Forelimb muscle (tissue), 1 donor: Measurements from ENCODE around the gene PPP1R12C. TPM values are rescaled to one million over a fixed set of nuclear protein-coding genes. Genes with fewer than 3 reads are reported as not detected.

ENCODE experiments used
- DNase-seq: peaks from one replicate; pipeline ENCODE4 v3.0.0-alpha.2; 2013; ENCODE audit warnings: low read depth
- polyA plus RNA-seq: library from polyadenylated mRNA; unstranded; fragments of 120-200 nt; gene quantifications from one replicate; pipeline ENCODE4 v1.2.1, GENCODE V29; 2013; ENCODE audit not compliant: insufficient read length

The PPP1R12C gene
- polyA plus RNA-seq, 1 donor: 78.0 TPM

DNA sequence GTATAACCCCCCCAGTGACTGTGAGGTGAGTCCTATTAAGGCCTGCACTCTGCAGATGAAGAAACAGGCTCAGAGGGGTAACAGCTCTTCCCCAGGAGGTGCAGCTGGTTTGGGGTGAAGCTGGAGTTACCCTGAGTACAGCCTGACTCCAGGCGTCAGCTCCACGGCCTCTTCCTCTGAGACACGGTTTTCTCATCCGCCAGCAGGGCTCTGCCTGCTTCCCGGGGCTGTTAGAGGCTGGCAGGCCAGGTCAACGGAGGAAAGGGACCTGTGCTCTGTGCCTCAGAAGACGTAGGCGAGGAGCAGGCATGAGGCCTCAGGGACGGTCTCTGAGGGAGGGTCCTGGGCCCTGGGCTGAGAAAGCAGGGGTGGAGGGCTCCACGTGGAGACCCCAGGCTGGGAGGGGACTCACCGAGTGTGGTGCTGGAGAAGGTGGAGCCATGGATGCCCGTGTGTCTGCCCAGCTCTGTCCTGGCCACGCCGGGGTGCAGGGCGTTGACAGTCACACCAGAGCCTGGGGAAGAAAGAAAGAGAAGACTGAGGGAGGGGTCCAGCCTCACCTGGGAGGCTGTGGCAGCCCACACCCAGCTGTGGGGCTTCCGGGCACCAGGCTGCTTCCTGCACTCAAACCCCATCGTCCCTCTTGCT is 70.3 kb downstream of the PPP1R12C start:
- DNase-seq: no peak

GRCh38 chr19:55044771-55045716 is 72.4 kb downstream of the PPP1R12C start:
- no peak for DNase-seq

DNA sequence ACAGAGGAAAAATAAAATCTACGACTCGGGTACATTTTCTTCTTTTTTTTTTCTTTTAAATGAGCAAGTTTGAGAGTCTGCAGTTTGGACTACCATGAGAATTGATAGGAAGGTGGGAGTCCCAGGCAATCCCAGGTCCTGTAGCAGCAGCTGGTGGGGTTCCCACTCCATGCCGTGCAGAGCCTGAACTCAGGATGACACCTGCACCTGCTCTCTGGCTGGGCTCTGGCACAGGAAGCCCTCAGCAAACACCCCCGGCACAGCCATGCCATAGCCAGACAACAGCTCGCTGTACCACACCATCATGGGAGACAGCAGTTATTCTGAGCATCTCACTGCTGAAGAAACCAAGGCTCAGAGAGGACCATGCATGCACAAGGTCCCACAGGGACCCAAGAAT is 73.2 kb downstream of the PPP1R12C start:
- DNase-seq: no peak

DNA sequence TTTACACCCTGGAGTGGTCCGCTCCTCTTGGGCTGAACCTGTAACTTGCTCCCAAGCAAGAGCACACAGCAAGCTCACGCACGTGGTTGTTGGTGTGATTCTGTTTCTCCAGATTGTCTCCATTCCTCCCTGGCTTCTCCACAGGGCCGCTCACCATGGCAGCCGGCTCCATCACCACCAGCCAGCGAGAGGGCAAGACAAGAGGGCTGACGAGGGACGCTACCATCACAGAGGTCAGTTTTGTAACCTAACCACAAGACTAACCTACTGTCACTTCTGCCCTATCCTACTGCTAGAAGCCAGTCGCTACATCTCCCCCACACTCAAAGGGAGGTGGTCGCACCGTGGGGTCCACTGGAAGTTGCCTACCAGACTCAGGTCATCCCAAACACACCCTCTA is 74.7 kb downstream of the PPP1R12C start:
- DNase-seq: no peak

DNA sequence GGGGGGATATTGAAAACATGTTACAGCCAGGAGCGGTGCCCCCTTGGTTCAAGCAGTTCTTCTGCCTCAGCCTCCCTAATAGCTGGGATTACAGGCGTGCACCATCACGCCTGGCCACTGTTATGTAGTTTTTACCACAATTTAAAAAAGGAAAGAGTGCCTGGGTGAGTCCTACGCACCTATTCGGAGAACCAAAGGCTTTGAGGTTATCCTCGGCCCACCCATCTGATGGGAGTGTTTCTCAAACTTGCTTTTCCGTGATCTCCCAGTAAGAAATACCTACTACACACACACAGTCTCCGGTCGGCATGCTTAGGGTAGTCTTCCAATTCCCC is 75.1 kb downstream of the PPP1R12C start:
- no peak for DNase-seq

- DNase-seq: no peak
These were observed 75.7 kb downstream of the PPP1R12C start for GRCh38 chr19:55041627-55042343.

DNA sequence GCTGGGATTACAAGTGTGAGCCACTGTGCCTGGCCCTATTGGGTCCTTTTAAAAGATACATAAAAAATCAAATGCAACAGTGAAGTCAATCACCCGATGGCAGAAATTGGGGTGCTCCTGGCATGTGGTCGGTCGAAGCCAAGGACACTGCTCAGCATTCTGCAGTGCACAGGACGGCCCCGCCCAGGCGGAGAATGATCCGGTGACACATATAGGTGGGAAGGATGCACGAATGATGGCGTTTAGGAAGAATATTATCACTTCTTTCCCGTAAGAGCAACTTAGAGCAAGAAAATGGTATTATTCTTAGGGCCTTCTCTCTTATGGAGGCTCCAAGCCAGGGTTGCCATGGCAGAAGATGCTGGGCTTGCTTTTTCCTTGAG is 76.2 kb downstream of the PPP1R12C start:
- DNase-seq: no peak

Other genes with a start within 250 kb of the PPP1R12C start
- gene FCAR, start 243.4 kb downstream of the PPP1R12C start, polyA plus RNA-seq: 0.34 TPM
- 0.53 TPM for gene NCR1, start 211.5 kb downstream of the PPP1R12C start, polyA plus RNA-seq
- not detected for gene NLRP7, start 170.1 kb downstream of the PPP1R12C start, polyA plus RNA-seq
- 1.2 TPM for gene NLRP2, start 151.3 kb downstream of the PPP1R12C start, polyA plus RNA-seq
- gene GP6, start 79.4 kb downstream of the PPP1R12C start, polyA plus RNA-seq: 0.14 TPM
- gene RDH13, start 54.5 kb downstream of the PPP1R12C start, polyA plus RNA-seq: 14.6 TPM
- gene EPS8L1, start 41.8 kb downstream of the PPP1R12C start, polyA plus RNA-seq: 3.4 TPM
- 742 TPM for gene TNNT1, start 31.6 kb upstream of the PPP1R12C start, polyA plus RNA-seq
- gene TNNI3, start 40.1 kb upstream of the PPP1R12C start, polyA plus RNA-seq: 3.2 TPM
- gene DNAAF3, start 49.0 kb upstream of the PPP1R12C start, polyA plus RNA-seq: 0.92 TPM
- not detected for gene SYT5, start 62.7 kb upstream of the PPP1R12C start, polyA plus RNA-seq
- 0.11 TPM for gene PTPRH, start 91.9 kb upstream of the PPP1R12C start, polyA plus RNA-seq
- 2.8 TPM for gene TMEM86B, start 111.1 kb upstream of the PPP1R12C start, polyA plus RNA-seq
- gene PPP6R1, start 141.4 kb upstream of the PPP1R12C start, polyA plus RNA-seq: 26.7 TPM
- 25.6 TPM for gene HSPBP1, start 162.5 kb upstream of the PPP1R12C start, polyA plus RNA-seq
- 7.4 TPM for gene BRSK1, start 166.4 kb upstream of the PPP1R12C start, polyA plus RNA-seq
- 1.00 TPM for gene TMEM150B, start 207.7 kb upstream of the PPP1R12C start, polyA plus RNA-seq
- 27.5 TPM for gene KMT5C, start 222.2 kb upstream of the PPP1R12C start, polyA plus RNA-seq
- gene COX6B2, start 237.1 kb upstream of the PPP1R12C start, polyA plus RNA-seq: 0.15 TPM
- gene GARIN5B, start 245.6 kb upstream of the PPP1R12C start, polyA plus RNA-seq: not detected